Measurements from ENCODE around the gene PRKCB. TPM values are rescaled to one million over a fixed set of nuclear protein-coding genes. Genes with fewer than 3 reads are reported as not detected.

PRKCB gene
- polyA plus RNA-seq, 2 of the 4 experiments (the other 2 are of a cell fraction), result 0.09 to 0.22 TPM

DNA sequence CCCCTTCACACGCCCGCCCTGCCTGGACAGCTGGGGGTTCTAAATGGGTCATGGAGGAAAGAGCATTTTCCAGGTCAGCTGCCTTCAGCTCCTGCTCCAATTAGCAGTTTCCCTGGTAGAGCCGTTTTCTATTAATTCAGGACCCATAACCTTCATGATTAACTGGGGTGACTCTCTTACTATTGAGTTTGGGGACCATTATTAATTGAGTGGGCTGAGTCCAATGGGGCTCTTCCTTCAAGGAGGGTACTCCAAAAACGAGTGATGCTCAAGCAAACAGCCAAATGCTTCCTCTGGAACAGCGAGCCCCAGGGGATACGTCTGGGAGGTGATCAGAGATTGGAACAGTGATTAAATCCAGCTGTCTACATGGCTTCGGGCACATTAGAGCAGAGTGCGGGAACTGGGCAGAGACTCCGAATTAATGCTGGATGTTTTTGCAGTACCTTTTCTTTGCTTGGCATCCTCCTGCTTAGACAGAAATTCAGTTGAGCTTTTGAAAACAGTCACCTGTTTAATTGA is 352.3 kb downstream of the PRKCB start:
- ChIA-PET POLR2A (no interaction called here), CTCF (interaction anchor here (0.6 to 0.9 kb wide), 2 partner anchors 14 to 15 kb away, joined by 3 read pairs; no protein-coding TSS in a partner anchor)
- H3K4me3 ChIP-seq, result no peak overlapping the region
- H3K4me2 ChIP-seq, result no peak overlapping the region
- H3K4me1 ChIP-seq, result no peaks in the 10 kb centered on the region
- TF ChIP-seq MAZ (IDR thresholded peaks at IDR 0.05; ENCODE audit: borderline replicate concordance, low read depth, low read length) (no peak), SREBF2 (IDR thresholded peaks at IDR 0.05) (no peak), ESRRA (IDR thresholded peaks at IDR 0.05; ENCODE audit: borderline replicate concordance, low read length) (no peak), FOSB (CRISPR knock-in tag; IDR thresholded peaks at IDR 0.05) (no peak), ZSCAN20 (CRISPR knock-in tag; IDR thresholded peaks at IDR 0.05) (no peak)
- TF ChIP-seq, protein P1, sequence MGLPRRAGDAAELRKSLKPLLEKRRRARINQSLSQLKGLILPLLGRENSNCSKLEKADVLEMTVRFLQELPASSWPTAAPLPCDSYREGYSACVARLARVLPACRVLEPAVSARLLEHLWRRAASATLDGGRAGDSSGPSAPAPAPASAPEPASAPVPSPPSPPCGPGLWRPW (IDR thresholded peaks at IDR 0.05), result no peak
- TF ChIP-seq, protein P2, sequence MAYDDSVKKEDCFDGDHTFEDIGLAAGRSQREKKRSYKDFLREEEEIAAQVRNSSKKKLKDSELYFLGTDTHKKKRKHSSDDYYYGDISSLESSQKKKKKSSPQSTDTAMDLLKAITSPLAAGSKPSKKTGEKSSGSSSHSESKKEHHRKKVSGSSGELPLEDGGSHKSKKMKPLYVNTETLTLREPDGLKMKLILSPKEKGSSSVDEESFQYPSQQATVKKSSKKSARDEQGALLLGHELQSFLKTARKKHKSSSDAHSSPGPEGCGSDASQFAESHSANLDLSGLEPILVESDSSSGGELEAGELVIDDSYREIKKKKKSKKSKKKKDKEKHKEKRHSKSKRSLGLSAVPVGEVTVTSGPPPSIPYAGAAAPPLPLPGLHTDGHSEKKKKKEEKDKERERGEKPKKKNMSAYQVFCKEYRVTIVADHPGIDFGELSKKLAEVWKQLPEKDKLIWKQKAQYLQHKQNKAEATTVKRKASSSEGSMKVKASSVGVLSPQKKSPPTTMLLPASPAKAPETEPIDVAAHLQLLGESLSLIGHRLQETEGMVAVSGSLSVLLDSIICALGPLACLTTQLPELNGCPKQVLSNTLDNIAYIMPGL (CRISPR knock-in tag; IDR thresholded peaks at IDR 0.05; ENCODE audit: borderline replicate concordance), result no peak
- DNase-seq (ENCODE audit: low read depth in 1 of 2, low spot score in 1 of 2) (no peak), ATAC-seq (no peak), FAIRE-seq (no peak)
- no peaks in the 10 kb centered on the region for H3K9me3 ChIP-seq
- WGBS (ENCODE audit: missing lambda C conversion rate), result 26% methylated on average over 9 of the region's 9 CpGs
- no peak overlapping the region for H3K27ac ChIP-seq

DNA sequence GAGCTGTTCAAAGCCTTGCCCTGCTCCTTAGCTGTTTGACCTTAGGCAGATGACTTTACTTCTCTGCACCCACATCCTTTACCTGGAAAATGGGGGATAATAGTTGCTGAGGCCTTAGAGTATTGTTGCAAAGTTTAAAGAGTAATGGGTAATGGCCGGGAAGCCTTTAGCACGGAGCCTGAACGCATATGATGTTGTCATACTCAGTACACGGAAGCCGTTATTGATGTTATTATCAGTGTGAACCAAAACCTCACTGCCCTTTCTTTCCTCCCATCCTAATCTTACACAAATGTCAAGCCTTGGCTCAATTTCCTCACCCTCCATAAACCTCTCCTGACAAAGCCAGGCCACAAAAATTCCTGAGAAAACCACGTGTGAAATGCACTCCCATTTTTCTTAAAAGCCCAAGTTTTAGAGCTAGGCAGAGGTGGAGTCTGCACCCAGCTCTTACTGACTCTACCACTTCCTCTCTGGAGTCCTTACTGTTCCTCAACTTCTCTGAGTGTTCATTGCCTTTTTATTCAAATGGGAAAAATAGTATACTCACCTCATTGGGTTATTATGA is 353.1 kb downstream of the PRKCB start:
- ATAC-seq (no peak), FAIRE-seq (no peak), DNase-seq (ENCODE audit: low read depth in 1 of 2, low spot score in 1 of 2) (no peak)
- no peak for TF ChIP-seq CEBPB (IDR thresholded peaks at IDR 0.05)
- no peak for TF ChIP-seq CHD4 (IDR thresholded peaks at IDR 0.05; ENCODE audit: borderline replicate concordance)
- TF ChIP-seq RAD21 (conservative IDR thresholded peaks at IDR 0.05 in 1 of 2, IDR thresholded peaks at IDR 0.05 in 1 of 2), result no peak
- no peak for TF ChIP-seq CBX2 (IDR thresholded peaks at IDR 0.05; ENCODE audit: borderline replicate concordance, low read depth)
- no peak for TF ChIP-seq KDM1A (IDR thresholded peaks at IDR 0.05; ENCODE audit: low read depth)
- no peak for TF ChIP-seq MAZ (IDR thresholded peaks at IDR 0.05; ENCODE audit: borderline replicate concordance, low read depth, low read length)
- no peak for TF ChIP-seq POLR2A (IDR thresholded peaks at IDR 0.05; ENCODE audit: low read length)
- no peak for TF ChIP-seq POLR2AphosphoS2 (conservative IDR thresholded peaks at IDR 0.05; ENCODE audit: low read length)
- TF ChIP-seq, protein P3, sequence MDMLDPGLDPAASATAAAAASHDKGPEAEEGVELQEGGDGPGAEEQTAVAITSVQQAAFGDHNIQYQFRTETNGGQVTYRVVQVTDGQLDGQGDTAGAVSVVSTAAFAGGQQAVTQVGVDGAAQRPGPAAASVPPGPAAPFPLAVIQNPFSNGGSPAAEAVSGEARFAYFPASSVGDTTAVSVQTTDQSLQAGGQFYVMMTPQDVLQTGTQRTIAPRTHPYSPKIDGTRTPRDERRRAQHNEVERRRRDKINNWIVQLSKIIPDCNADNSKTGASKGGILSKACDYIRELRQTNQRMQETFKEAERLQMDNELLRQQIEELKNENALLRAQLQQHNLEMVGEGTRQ (IDR thresholded peaks at IDR 0.05), result no peak
- no peak for TF ChIP-seq RNF2 (IDR thresholded peaks at IDR 0.05; ENCODE audit: borderline replicate concordance, low read depth)
- no peak for TF ChIP-seq ESRRA (IDR thresholded peaks at IDR 0.05; ENCODE audit: borderline replicate concordance, low read length)
- no peak for TF ChIP-seq SMC3 (IDR thresholded peaks at IDR 0.05)
- no peak for TF ChIP-seq FOSL2 (IDR thresholded peaks at IDR 0.05)
- no peak for TF ChIP-seq FOSL2 (CRISPR knock-in tag; IDR thresholded peaks at IDR 0.05)
- POLR2A ChIA-PET, result no interaction called here
- no peak overlapping the region for H3K27ac ChIP-seq
- H3K4me2 ChIP-seq, result no peak overlapping the region
- no peaks in the 10 kb centered on the region for H3K9me3 ChIP-seq
- WGBS (ENCODE audit: missing lambda C conversion rate), result 31% methylated on average over 6 of the region's 6 CpGs
- no peak overlapping the region for H3K4me3 ChIP-seq
- CTCF ChIA-PET, result interaction anchor here (0.6 kb wide), 1 partner anchor 112 kb away, joined by 3 read pairs; no protein-coding TSS in a partner anchor
- H3K4me1 ChIP-seq, result no peaks in the 10 kb centered on the region

DNA sequence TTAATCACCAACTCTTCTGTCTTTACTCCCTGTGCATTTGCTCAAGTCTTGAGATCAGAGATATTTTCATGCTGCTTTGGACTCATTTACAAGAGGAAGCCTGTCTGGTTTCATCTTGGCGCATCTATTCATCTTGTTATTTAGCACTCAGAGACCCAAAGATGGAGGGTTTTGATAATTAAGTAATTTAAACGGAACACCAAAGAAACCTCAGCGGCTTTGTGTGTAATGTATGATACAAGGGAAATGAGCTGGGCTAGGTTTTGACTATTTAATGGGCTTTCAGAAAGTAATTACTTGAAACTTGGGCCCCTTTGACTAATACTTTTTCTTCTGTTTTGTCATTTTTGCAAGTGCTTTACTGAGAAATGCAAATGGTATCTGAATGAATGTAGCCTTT is 354.2 kb downstream of the PRKCB start:
- no peaks in the 10 kb centered on the region for H3K9me3 ChIP-seq
- no peak overlapping the region for H3K4me2 ChIP-seq
- H3K4me1 ChIP-seq, result no peaks in the 10 kb centered on the region
- ChIA-PET POLR2A (no interaction called here), CTCF (no interaction called here)
- no peak overlapping the region for H3K4me3 ChIP-seq
- no peak for FAIRE-seq
- DNase-seq (ENCODE audit: low read depth in 1 of 2, low spot score in 1 of 2), result no peak
- 16% methylated on average over 3 of the region's 3 CpGs for WGBS (ENCODE audit: missing lambda C conversion rate)
- no peak for ATAC-seq
- no peak overlapping the region for H3K27ac ChIP-seq
- TF ChIP-seq EHF (CRISPR knock-in tag; IDR thresholded peaks at IDR 0.05) (no peak), PHF8 (IDR thresholded peaks at IDR 0.05; ENCODE audit: borderline replicate concordance, low read depth) (no peak), NR3C1 (IDR thresholded peaks at IDR 0.05) (no peak), BHLHE40 (IDR thresholded peaks at IDR 0.05; ENCODE audit: low read depth, low read length) (no peak), CHD2 (IDR thresholded peaks at IDR 0.05; ENCODE audit: low read length, partially characterized antibody) (no peak), CHD4 (IDR thresholded peaks at IDR 0.05; ENCODE audit: borderline replicate concordance) (no peak), TFCP2L1 (CRISPR knock-in tag; IDR thresholded peaks at IDR 0.05) (no peak)
- TF ChIP-seq, protein P2 (CRISPR knock-in tag; IDR thresholded peaks at IDR 0.05; ENCODE audit: borderline replicate concordance), result no peak
- TF ChIP-seq, protein P4, sequence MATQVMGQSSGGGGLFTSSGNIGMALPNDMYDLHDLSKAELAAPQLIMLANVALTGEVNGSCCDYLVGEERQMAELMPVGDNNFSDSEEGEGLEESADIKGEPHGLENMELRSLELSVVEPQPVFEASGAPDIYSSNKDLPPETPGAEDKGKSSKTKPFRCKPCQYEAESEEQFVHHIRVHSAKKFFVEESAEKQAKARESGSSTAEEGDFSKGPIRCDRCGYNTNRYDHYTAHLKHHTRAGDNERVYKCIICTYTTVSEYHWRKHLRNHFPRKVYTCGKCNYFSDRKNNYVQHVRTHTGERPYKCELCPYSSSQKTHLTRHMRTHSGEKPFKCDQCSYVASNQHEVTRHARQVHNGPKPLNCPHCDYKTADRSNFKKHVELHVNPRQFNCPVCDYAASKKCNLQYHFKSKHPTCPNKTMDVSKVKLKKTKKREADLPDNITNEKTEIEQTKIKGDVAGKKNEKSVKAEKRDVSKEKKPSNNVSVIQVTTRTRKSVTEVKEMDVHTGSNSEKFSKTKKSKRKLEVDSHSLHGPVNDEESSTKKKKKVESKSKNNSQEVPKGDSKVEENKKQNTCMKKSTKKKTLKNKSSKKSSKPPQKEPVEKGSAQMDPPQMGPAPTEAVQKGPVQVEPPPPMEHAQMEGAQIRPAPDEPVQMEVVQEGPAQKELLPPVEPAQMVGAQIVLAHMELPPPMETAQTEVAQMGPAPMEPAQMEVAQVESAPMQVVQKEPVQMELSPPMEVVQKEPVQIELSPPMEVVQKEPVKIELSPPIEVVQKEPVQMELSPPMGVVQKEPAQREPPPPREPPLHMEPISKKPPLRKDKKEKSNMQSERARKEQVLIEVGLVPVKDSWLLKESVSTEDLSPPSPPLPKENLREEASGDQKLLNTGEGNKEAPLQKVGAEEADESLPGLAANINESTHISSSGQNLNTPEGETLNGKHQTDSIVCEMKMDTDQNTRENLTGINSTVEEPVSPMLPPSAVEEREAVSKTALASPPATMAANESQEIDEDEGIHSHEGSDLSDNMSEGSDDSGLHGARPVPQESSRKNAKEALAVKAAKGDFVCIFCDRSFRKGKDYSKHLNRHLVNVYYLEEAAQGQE (IDR thresholded peaks at IDR 0.05), result no peak

All from A549 (cell line).